ENCODE measurements around the gene RAB35. TPM values are rescaled to one million over a fixed set of nuclear protein-coding genes. Genes with fewer than 3 reads are reported as not detected.

RAB35 gene
- total RNA-seq, 1 experiment from 2014 or later, result 62.0 TPM

GRCh38 chr12:120060196-120060595, 56.4 kb downstream of the RAB35 start:
- no peaks in the 10 kb centered on the region for H3K27me3 ChIP-seq (ENCODE audit: control insufficient read depth, insufficient read depth, low read length)
- no peaks in the 10 kb centered on the region for H3K9me3 ChIP-seq (ENCODE audit: control insufficient read depth, insufficient read depth, low read depth, low read length)
- intact Hi-C loops (cut with micrococcal nuclease; ENCODE audit: unreplicated experiment) (no loop called here), in situ Hi-C loops (cut with HindIII; ENCODE audit: low pct_unique_long_range_greater_than_20kb, low sequenced_read_pairs) (no loop called here)
- no peak overlapping the region for H3K4me3 ChIP-seq (ENCODE audit: low read depth in 2 of 2, low read length in 2 of 2)
- no peak for TF ChIP-seq POLR2AphosphoS5 (IDR thresholded peaks at IDR 0.05; ENCODE audit: low read depth, low read length)
- TF ChIP-seq TCF7L2 (IDR thresholded peaks at IDR 0.05; ENCODE audit: low read depth, low read length), result no peak
- TF ChIP-seq, protein P1, sequence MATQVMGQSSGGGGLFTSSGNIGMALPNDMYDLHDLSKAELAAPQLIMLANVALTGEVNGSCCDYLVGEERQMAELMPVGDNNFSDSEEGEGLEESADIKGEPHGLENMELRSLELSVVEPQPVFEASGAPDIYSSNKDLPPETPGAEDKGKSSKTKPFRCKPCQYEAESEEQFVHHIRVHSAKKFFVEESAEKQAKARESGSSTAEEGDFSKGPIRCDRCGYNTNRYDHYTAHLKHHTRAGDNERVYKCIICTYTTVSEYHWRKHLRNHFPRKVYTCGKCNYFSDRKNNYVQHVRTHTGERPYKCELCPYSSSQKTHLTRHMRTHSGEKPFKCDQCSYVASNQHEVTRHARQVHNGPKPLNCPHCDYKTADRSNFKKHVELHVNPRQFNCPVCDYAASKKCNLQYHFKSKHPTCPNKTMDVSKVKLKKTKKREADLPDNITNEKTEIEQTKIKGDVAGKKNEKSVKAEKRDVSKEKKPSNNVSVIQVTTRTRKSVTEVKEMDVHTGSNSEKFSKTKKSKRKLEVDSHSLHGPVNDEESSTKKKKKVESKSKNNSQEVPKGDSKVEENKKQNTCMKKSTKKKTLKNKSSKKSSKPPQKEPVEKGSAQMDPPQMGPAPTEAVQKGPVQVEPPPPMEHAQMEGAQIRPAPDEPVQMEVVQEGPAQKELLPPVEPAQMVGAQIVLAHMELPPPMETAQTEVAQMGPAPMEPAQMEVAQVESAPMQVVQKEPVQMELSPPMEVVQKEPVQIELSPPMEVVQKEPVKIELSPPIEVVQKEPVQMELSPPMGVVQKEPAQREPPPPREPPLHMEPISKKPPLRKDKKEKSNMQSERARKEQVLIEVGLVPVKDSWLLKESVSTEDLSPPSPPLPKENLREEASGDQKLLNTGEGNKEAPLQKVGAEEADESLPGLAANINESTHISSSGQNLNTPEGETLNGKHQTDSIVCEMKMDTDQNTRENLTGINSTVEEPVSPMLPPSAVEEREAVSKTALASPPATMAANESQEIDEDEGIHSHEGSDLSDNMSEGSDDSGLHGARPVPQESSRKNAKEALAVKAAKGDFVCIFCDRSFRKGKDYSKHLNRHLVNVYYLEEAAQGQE (IDR thresholded peaks at IDR 0.05; ENCODE audit: insufficient read depth in 1 of 2, low read depth in 2 of 2, low read length in 1 of 2), result no peak
- no peak for TF ChIP-seq SIN3A (IDR thresholded peaks at IDR 0.05; ENCODE audit: borderline replicate concordance, insufficient read depth, low read depth, low read length)
- TF ChIP-seq, protein P2, sequence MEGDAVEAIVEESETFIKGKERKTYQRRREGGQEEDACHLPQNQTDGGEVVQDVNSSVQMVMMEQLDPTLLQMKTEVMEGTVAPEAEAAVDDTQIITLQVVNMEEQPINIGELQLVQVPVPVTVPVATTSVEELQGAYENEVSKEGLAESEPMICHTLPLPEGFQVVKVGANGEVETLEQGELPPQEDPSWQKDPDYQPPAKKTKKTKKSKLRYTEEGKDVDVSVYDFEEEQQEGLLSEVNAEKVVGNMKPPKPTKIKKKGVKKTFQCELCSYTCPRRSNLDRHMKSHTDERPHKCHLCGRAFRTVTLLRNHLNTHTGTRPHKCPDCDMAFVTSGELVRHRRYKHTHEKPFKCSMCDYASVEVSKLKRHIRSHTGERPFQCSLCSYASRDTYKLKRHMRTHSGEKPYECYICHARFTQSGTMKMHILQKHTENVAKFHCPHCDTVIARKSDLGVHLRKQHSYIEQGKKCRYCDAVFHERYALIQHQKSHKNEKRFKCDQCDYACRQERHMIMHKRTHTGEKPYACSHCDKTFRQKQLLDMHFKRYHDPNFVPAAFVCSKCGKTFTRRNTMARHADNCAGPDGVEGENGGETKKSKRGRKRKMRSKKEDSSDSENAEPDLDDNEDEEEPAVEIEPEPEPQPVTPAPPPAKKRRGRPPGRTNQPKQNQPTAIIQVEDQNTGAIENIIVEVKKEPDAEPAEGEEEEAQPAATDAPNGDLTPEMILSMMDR (IDR thresholded peaks at IDR 0.05), result no peak
- ChIA-PET CTCF (no interaction called here), POLR2A (no interaction called here)
- DNase-seq (ENCODE audit: low read depth, low spot score), result no peak
- no peaks in the 10 kb centered on the region for H3K4me1 ChIP-seq (ENCODE audit: control insufficient read depth, insufficient read depth, low read length)
- H3K27ac ChIP-seq (ENCODE audit: low read length), result no peak overlapping the region
- H3K36me3 ChIP-seq (ENCODE audit: control insufficient read depth, insufficient read depth, low read length), result no peaks in the 10 kb centered on the region
- BruUV-seq (replicated peaks), result no TSS peak
- no peak for ATAC-seq

GRCh38 chr12:120056739-120057138, 59.8 kb downstream of the RAB35 start:
- in situ Hi-C loops (cut with HindIII; ENCODE audit: low pct_unique_long_range_greater_than_20kb, low sequenced_read_pairs), result no loop called here
- H3K4me3 ChIP-seq (ENCODE audit: low read depth in 2 of 2, low read length in 2 of 2), result no peak overlapping the region

More at GRCh38 chr12:120056739-120057138, 59.8 kb downstream of the RAB35 start:
- H3K27me3 ChIP-seq (ENCODE audit: control insufficient read depth, insufficient read depth, low read length), result no peaks in the 10 kb centered on the region
- no peak for ATAC-seq
- intact Hi-C loops (cut with micrococcal nuclease; ENCODE audit: unreplicated experiment), result no loop called here
- H3K27ac ChIP-seq (ENCODE audit: low read length), result no peak overlapping the region
- DNase-seq (ENCODE audit: low read depth, low spot score), result no peak
- no peaks in the 10 kb centered on the region for H3K9me3 ChIP-seq (ENCODE audit: control insufficient read depth, insufficient read depth, low read depth, low read length)
- TF ChIP-seq, protein P2 (IDR thresholded peaks at IDR 0.05), result no peak
- no peak for TF ChIP-seq POLR2AphosphoS5 (IDR thresholded peaks at IDR 0.05; ENCODE audit: low read depth, low read length)
- TF ChIP-seq, protein P1 (IDR thresholded peaks at IDR 0.05; ENCODE audit: insufficient read depth in 1 of 2, low read depth in 2 of 2, low read length in 1 of 2), result no peak
- no peak for TF ChIP-seq TCF7L2 (IDR thresholded peaks at IDR 0.05; ENCODE audit: low read depth, low read length)
- TF ChIP-seq SIN3A (IDR thresholded peaks at IDR 0.05; ENCODE audit: borderline replicate concordance, insufficient read depth, low read depth, low read length), result no peak
- BruUV-seq (replicated peaks), result no TSS peak
- no peaks in the 10 kb centered on the region for H3K36me3 ChIP-seq (ENCODE audit: control insufficient read depth, insufficient read depth, low read length)
- H3K4me1 ChIP-seq (ENCODE audit: control insufficient read depth, insufficient read depth, low read length), result no peaks in the 10 kb centered on the region
- CTCF ChIA-PET, result no interaction called here
- POLR2A ChIA-PET, result interaction anchor here (0.5 kb wide), 1 partner anchor 49 kb away, joined by 10 read pairs; no protein-coding TSS in a partner anchor

All from Panc1 (cell line).